ENCODE results near the gene TMEM80.

DNA sequence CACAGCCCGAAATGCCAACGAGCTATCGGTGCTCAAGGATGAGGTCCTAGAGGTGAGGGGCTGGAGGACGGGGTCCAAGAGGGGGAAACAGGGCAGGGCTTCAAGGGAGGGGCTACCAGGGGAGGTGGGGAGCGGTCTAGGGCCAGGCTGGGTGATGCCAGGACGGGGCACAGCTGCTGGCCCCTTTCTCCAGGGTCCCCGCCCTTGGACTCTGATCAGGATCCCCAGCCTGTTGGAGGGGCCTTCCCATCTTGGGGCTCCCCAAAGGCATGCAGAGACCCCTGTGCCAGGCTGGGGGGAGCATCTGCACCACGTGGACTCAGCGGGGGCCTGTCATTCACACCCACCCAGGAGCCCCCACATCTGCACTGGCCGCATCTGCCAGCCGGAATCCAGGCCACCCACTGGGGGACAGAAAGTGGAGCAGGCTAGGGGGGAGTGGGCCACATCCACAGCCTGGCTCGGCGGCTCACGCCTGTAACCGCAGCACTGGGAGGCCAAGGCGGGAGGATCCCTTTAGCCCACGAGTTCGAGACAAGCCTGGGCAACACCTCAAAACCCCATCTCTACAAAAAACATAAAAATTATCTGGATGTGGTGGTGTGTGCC lies 29.3 kb downstream of the TMEM80 start:
- TF ChIP-seq, protein P1, sequence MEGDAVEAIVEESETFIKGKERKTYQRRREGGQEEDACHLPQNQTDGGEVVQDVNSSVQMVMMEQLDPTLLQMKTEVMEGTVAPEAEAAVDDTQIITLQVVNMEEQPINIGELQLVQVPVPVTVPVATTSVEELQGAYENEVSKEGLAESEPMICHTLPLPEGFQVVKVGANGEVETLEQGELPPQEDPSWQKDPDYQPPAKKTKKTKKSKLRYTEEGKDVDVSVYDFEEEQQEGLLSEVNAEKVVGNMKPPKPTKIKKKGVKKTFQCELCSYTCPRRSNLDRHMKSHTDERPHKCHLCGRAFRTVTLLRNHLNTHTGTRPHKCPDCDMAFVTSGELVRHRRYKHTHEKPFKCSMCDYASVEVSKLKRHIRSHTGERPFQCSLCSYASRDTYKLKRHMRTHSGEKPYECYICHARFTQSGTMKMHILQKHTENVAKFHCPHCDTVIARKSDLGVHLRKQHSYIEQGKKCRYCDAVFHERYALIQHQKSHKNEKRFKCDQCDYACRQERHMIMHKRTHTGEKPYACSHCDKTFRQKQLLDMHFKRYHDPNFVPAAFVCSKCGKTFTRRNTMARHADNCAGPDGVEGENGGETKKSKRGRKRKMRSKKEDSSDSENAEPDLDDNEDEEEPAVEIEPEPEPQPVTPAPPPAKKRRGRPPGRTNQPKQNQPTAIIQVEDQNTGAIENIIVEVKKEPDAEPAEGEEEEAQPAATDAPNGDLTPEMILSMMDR (IDR thresholded peaks at IDR 0.05): no peak
- TF ChIP-seq ZFX (IDR thresholded peaks at IDR 0.05; ENCODE audit: borderline replicate concordance): no peak

Measured in 22Rv1 (cell line).